GM12878 (cell line): ENCODE measurements around the gene KRTAP5-2. TPM values are rescaled to one million over a fixed set of nuclear protein-coding genes. Genes with fewer than 3 reads are reported as not detected.

Source experiments
- ATAC-seq: fragments of 200-7000 bp; cut with Tn5 transposase; 3 replicates; pipeline ENCODE4 v1.9.1; 2020; ENCODE audit warnings: mild to moderate bottlenecking, moderate library complexity
- BruUV-seq: library from RNA; stranded (reverse); fragments of 400-500 nt; replicated peaks from 2 replicates; lab custom pipeline; 2021; lab: Mats Ljungman, UMichigan
- CTCF ChIA-PET: fragments of 300-600 bp; sonication (Branson Sonifier 250); formaldehyde crosslinking; extraction: SDS; loops from one replicate; lab custom pipeline; 2021; ENCODE audit warnings: inconsistent platforms; lab: Yijun Ruan, JAX
- POLR2A ChIA-PET: fragments of 350-600 bp; formaldehyde crosslinking; extraction: SDS; loops from one replicate; lab custom pipeline; 2021; ENCODE audit warnings: inconsistent platforms; lab: Charles Lee
- RAD21 ChIA-PET: fragments of 300-600 bp; sonication (Branson Sonifier 250); formaldehyde crosslinking; loops from one replicate; lab custom pipeline; 2023; ENCODE audit warnings: antibody characterized with exemption; ENCODE audit not compliant: unreplicated experiment; lab: Charles Lee
- SMC1A ChIA-PET: fragments of 300-600 bp; sonication (Branson Sonifier 250); formaldehyde crosslinking; loops from one replicate; lab custom pipeline; 2023; ENCODE audit not compliant: unreplicated experiment, uncharacterized antibody; lab: Charles Lee
- DNase-seq: peaks from one replicate; pipeline ENCODE4 v3.0.0-alpha.2; 2011; ENCODE audit warnings: low read depth, low spot score
- FAIRE-seq: peaks from 3 replicates; lab custom pipeline; 2011; peaks lifted over from hg19 to GRCh38; lab: Jason Lieb, UNC
- H2AFZ ChIP-seq: 2 replicates; pipeline ENCODE4 v1.6.0; 2011; ENCODE audit warnings: low read depth, low read length, control low read depth; ENCODE audit not compliant: control insufficient read depth
- H3K27ac ChIP-seq: 2 replicates; pipeline ENCODE4 v1.5.1; 2011; ENCODE audit warnings: control low read depth; ENCODE audit not compliant: control insufficient read depth, insufficient read depth
- H3K27me3 ChIP-seq, 2 experiments: replicated peaks in 1 of 2; 2 replicates each; pipeline versions ENCODE4 v1.6.0 to v1.6.1; 2011; ENCODE audit warnings: low read length in 1 of 2; ENCODE audit not compliant: control insufficient read depth in 2 of 2, insufficient read depth in 2 of 2
- H3K36me3 ChIP-seq, 2 experiments: 2 replicates each; pipeline ENCODE4 v1.5.1; 2011; ENCODE audit warnings: low read length in 1 of 2; ENCODE audit not compliant: control insufficient read depth in 2 of 2, insufficient read depth in 2 of 2
- H3K4me1 ChIP-seq: 2 replicates; pipeline ENCODE4 v1.6.1; 2011; ENCODE audit warnings: mild to moderate bottlenecking, low read length, moderate library complexity, mixed read lengths; ENCODE audit not compliant: control insufficient read depth, insufficient read depth
- H3K4me2 ChIP-seq: 2 replicates; pipeline ENCODE4 v1.6.0; 2011; ENCODE audit warnings: control low read depth; ENCODE audit not compliant: control insufficient read depth, insufficient read depth
- H3K4me3 ChIP-seq: fragments of 200-600 bp; sonication (generic); 2 replicates; pipeline ENCODE4 v1.5.1; 2016
- H3K79me2 ChIP-seq: 2 replicates; pipeline ENCODE4 v1.6.0; 2011; ENCODE audit warnings: low read length; ENCODE audit not compliant: control insufficient read depth, insufficient read depth
- H3K9ac ChIP-seq: 2 replicates; pipeline ENCODE4 v1.8.0; 2011; ENCODE audit warnings: low read length, control low read depth, mixed read lengths; ENCODE audit not compliant: control insufficient read depth, insufficient read depth
- H3K9me3 ChIP-seq: replicated peaks from 3 replicates; pipeline ENCODE4 v1.5.1; 2011; ENCODE audit warnings: mild to moderate bottlenecking, low read length; ENCODE audit not compliant: control insufficient read depth, insufficient read depth
- H4K20me1 ChIP-seq: 2 replicates; pipeline ENCODE4 v1.6.0; 2011; ENCODE audit not compliant: control insufficient read depth, insufficient read depth
- ASH2L ChIP-seq: fragments of 300-600, 200-600 bp; sonication (generic); IDR thresholded peaks from 2 replicates; pipeline ENCODE4 v1.6.1; 2017; ENCODE audit warnings: low read depth, mild to moderate bottlenecking, borderline replicate concordance
- CBFB ChIP-seq: IDR thresholded peaks from 2 replicates; pipeline ENCODE4 v1.6.1; 2016; ENCODE audit warnings: antibody characterized with exemption, low read depth
- E4F1 ChIP-seq: fragments of 450-650 bp; IDR thresholded peaks from 2 replicates; pipeline ENCODE4 v1.6.1; 2018; ENCODE audit warnings: borderline replicate concordance, mild to moderate bottlenecking; ENCODE audit not compliant: partially characterized antibody
- EP300 ChIP-seq, 2 experiments: fragments of 150-350 bp in 1 of 2; IDR thresholded peaks; 2 replicates each; pipeline ENCODE4 v1.6.1; 2011 to 2012; ENCODE audit warnings: low read depth in 2 of 2, low read length in 2 of 2, borderline replicate concordance in 1 of 2, improper control_type of control experiment in 1 of 2, inconsistent platforms in 1 of 2; ENCODE audit not compliant: control insufficient read depth in 1 of 2
- GATAD2B ChIP-seq: fragments of 450-650 bp; conservative IDR thresholded peaks from 2 replicates; pipeline ENCODE4 v1.6.1; 2017; ENCODE audit warnings: low read depth, mild to moderate bottlenecking, moderate library complexity
- HDAC2 ChIP-seq: fragments of 200-600 bp; sonication (generic); IDR thresholded peaks from 2 replicates; pipeline ENCODE4 v1.6.1; 2017
- NFIC ChIP-seq: IDR thresholded peaks from 2 replicates; pipeline ENCODE4 v1.6.1; 2012; ENCODE audit warnings: low read depth, mild to moderate bottlenecking, inconsistent platforms, low read length, moderate library complexity
- NFYA ChIP-seq: IDR thresholded peaks from 2 replicates; pipeline ENCODE4 v1.6.1; 2011; ENCODE audit warnings: low read depth, mild to moderate bottlenecking, low read length, improper control_type of control experiment, borderline replicate concordance
- NFYB ChIP-seq: IDR thresholded peaks from 2 replicates; pipeline ENCODE4 v1.6.1; 2011; ENCODE audit warnings: low read depth, mild to moderate bottlenecking, low read length, improper control_type of control experiment, moderate library complexity; ENCODE audit not compliant: insufficient read depth
- PBX3 ChIP-seq: IDR thresholded peaks from 2 replicates; pipeline ENCODE4 v1.6.1; 2011; ENCODE audit warnings: mild to moderate bottlenecking, low read depth, low read length, moderate library complexity; ENCODE audit not compliant: insufficient replicate concordance
- PKNOX1 ChIP-seq: fragments of 450-650 bp; IDR thresholded peaks from 2 replicates; pipeline ENCODE4 v1.6.1; 2016; ENCODE audit warnings: mild to moderate bottlenecking
- SP1 ChIP-seq: IDR thresholded peaks from one replicate; pipeline ENCODE4 v1.6.1; 2011; ENCODE audit warnings: low read depth, low read length
- WGBS: methylation state at CpG from one replicate; pipeline ENCODE4 v1.1.6; 2016; ENCODE audit warnings: low lambda C conversion rate; ENCODE audit not compliant: insufficient replicate concordance, insufficient coverage; ENCODE audit errors: missing lambda C conversion rate; 5-methylcytosine and 5-hydroxymethylcytosine counted together
- in situ Hi-C: fragments of 300-500 bp; cut with MboI; formaldehyde crosslinking; loops from 9 replicates; pipeline ENCODE4 v1.14.3; 2018; ENCODE audit warnings: mixed read lengths
- intact Hi-C: fragments of 100-400 bp; cut with micrococcal nuclease; formaldehyde crosslinking; loops from one replicate; pipeline ENCODE4 v1.14.2; 2022; ENCODE audit not compliant: unreplicated experiment
- polyA plus RNA-seq, 11 experiments: library from polyadenylated mRNA; depleted of rRNA in 4 of 11; unstranded in 6 of 11; stranded (reverse) in 5 of 11; fragments of >200 nt; fragmentation: Nextera tagmentation in 4 of 11; fragmentation: Illumina TruSeq in 1 of 11; extraction: Ambion mirVana in 4 of 11; extraction: Trizol in 1 of 11; gene quantifications; 1 replicate in 1 of 11; 2 replicates in 10 of 11; pipeline versions ENCODE4 v1.2.1 to v1.2.3, GENCODE V29; 2011 to 2016; ENCODE audit warnings: inconsistent platforms in 2 of 11, missing spikeins in 2 of 11, low read depth in 1 of 11
- total RNA-seq, 4 experiments: library from RNA; depleted of rRNA in 3 of 4; stranded (reverse); fragments of >200 nt in 3 of 4; fragmentation: Illumina TruSeq in 1 of 4; extraction: Trizol in 1 of 4; gene quantifications; 2 replicates each; pipeline versions ENCODE4 v1.2.1 to v1.2.3, GENCODE V29; 2013 to 2021

The KRTAP5-2 gene
- total and polyA plus RNA-seq, 10 of the 15 experiments (the other 5 are each of a cell fraction or from before 2014, with no cell fraction given), result not detected

GRCh38 chr11:1556278-1556902, 41.7 kb downstream of the KRTAP5-2 start:
- POLR2A ChIA-PET, result no interaction called here
- no peak overlapping the region for H3K4me3 ChIP-seq
- RAD21 ChIA-PET, result interaction anchor here (0.6 kb wide), 1 partner anchor 198 kb away, joined by 3 read pairs; no protein-coding TSS in a partner anchor
- H2AFZ ChIP-seq, result no peak overlapping the region
- no peaks in the 10 kb centered on the region for H4K20me1 ChIP-seq
- DNase-seq (no peak), ATAC-seq (no peak), FAIRE-seq (no peak)
- H3K27me3 ChIP-seq, result no peaks in the 10 kb centered on the region
- CTCF ChIA-PET, result interaction anchor here (0.8 kb wide), 1 partner anchor 10 kb away, joined by 3 read pairs; no protein-coding TSS in a partner anchor
- no peak overlapping the region for H3K4me2 ChIP-seq
- no peak overlapping the region for H3K27ac ChIP-seq
- in situ Hi-C loops, result no loop called here
- H3K9me3 ChIP-seq, result no peaks in the 10 kb centered on the region
- BruUV-seq, result no TSS peak
- no peaks in the 10 kb centered on the region for H3K79me2 ChIP-seq
- intact Hi-C loops, result no loop called here
- no peak for TF ChIP-seq EP300 (IDR thresholded peaks at IDR 0.05; ENCODE audit: borderline replicate concordance in 1 of 2, control insufficient read depth in 1 of 2, low read depth in 2 of 2, low read length in 2 of 2)
- TF ChIP-seq E4F1, result no peak
- TF ChIP-seq HDAC2, result no peak
- no peak for TF ChIP-seq NFIC
- no peak for TF ChIP-seq ASH2L
- no peak for TF ChIP-seq NFYA
- no peak for TF ChIP-seq GATAD2B
- TF ChIP-seq CBFB, result no peak
- TF ChIP-seq SP1, result no peak
- TF ChIP-seq NFYB, result no peak
- TF ChIP-seq PKNOX1, result no peak
- no peak for TF ChIP-seq PBX3
- SMC1A ChIA-PET, result no interaction called here
- H3K4me1 ChIP-seq, result no peaks in the 10 kb centered on the region
- no peak overlapping the region for H3K9ac ChIP-seq
- WGBS, result 62% methylated on average over 27 of the region's 63 CpGs
- no peaks in the 10 kb centered on the region for H3K36me3 ChIP-seq
